DOHH2 (cell line): ENCODE results near the gene NHSL2.

Experiments
- H3F3A ChIP-seq: fragments of 200-600 bp; sonication (generic), shearing (Covaris generic); 2 replicates; pipeline ENCODE4 v1.6.0; 2016; ENCODE audit warnings: antibody characterized with exemption, mild to moderate bottlenecking; ENCODE audit not compliant: control insufficient read depth, insufficient read depth
- H3K27ac ChIP-seq: fragments of 200-600 bp; sonication (generic); 2 replicates; pipeline ENCODE4 v1.5.1; 2014; ENCODE audit warnings: low read depth, mild to moderate bottlenecking, low read length, moderate library complexity
- H3K27me3 ChIP-seq: fragments of 200-600 bp; sonication (generic); 2 replicates; pipeline ENCODE4 v1.6.1; 2014; ENCODE audit warnings: mild to moderate bottlenecking, low read length, mixed read lengths; ENCODE audit not compliant: control insufficient read depth
- H3K36me3 ChIP-seq: fragments of 200-600 bp; sonication (generic); 2 replicates; pipeline ENCODE4 v1.6.1; 2014; ENCODE audit warnings: mild to moderate bottlenecking, low read length, moderate library complexity, mixed read lengths; ENCODE audit not compliant: control insufficient read depth
- H3K4me1 ChIP-seq: fragments of 200-600 bp; sonication (generic); 2 replicates; pipeline ENCODE4 v1.6.1; 2014; ENCODE audit warnings: mild to moderate bottlenecking, low read length, mixed read lengths; ENCODE audit not compliant: control insufficient read depth
- H3K4me2 ChIP-seq: fragments of 200-600 bp; sonication (generic); 2 replicates; pipeline ENCODE4 v1.6.0; 2014; ENCODE audit warnings: mild to moderate bottlenecking, low read length, moderate library complexity
- H3K4me3 ChIP-seq: fragments of 200-600 bp; sonication (generic); 2 replicates; pipeline ENCODE4 v1.5.1; 2014; ENCODE audit warnings: mild to moderate bottlenecking, low read length, mixed read lengths
- H3K79me2 ChIP-seq: fragments of 200-600 bp; sonication (generic); 2 replicates; pipeline ENCODE4 v1.6.1; 2014; ENCODE audit warnings: mild to moderate bottlenecking, low read length, mixed read lengths; ENCODE audit not compliant: control insufficient read depth
- H3K9me2 ChIP-seq: fragments of 200-600 bp; sonication (generic); replicated peaks from 2 replicates; pipeline ENCODE4 v1.6.1; 2014; ENCODE audit warnings: mild to moderate bottlenecking, low read length, mixed read lengths; ENCODE audit not compliant: control insufficient read depth
- H3K9me3 ChIP-seq: fragments of 200-600 bp; sonication (generic); 2 replicates; pipeline ENCODE4 v1.6.1; 2014; ENCODE audit warnings: antibody characterized with exemption, low read length, mixed read lengths; ENCODE audit not compliant: control insufficient read depth, insufficient read depth
- H4K20me1 ChIP-seq: fragments of 200-600 bp; sonication (generic); 2 replicates; pipeline ENCODE4 v1.6.0; 2014; ENCODE audit warnings: low read depth, mild to moderate bottlenecking, antibody characterized with exemption, low read length, moderate library complexity; ENCODE audit not compliant: control insufficient read depth, insufficient read depth
- EZH2phosphoT487 ChIP-seq: fragments of 200-600 bp; sonication (generic); IDR thresholded peaks from 2 replicates; pipeline ENCODE4 v1.6.1; 2017; ENCODE audit warnings: borderline replicate concordance, mild to moderate bottlenecking, antibody characterized with exemption, low read length, moderate library complexity, mixed read lengths
- TF ChIP-seq, protein P1 (sequence below): fragments of 200-600 bp; sonication (generic); IDR thresholded peaks from one replicate; pipeline ENCODE4 v1.5.1; 2014; ENCODE audit warnings: antibody characterized with exemption, mild to moderate bottlenecking, low read depth, low read length; ENCODE audit not compliant: poor library complexity, severe bottlenecking

Gene NHSL2

DNA sequence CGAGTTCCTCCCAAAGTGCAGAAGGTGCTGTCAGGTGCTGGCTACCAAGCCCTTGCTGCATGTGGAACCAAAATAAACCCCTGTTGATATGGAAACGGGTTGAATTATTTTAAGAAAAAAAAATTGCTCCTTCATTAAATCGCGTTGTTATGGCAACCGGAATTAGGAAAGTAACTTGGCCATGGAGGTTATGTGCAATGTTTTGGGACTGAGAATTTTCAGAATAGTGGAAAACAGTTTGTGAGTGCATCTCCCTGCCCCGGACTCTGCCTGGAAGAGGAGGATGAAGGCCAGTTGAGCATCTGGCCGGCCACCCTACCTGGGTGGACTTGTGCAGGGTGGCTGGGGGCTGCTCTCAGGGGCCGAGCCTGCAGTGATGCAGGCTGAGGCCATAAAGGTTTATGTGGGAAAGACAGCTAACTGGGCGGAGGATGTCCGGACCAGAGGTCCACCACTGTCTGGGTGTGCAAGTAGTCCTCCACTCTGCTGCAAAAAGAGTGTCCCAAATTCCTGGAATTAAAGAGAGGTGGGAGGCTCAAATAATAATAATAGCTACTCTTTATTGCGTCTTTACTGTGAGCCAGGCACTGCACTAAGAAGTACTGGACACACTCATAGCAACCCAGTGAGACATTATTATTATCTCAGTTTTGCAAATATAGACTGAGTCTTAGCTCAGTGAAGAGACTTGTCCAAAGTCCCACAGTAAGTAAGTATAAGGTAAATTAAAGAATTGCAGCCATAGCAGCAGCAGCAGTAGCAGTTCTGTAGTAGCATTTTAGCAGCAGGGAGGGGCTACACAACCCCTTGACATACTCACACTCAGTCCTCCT, 200.4 kb downstream of the NHSL2 start:
- Histone ChIP-seq H3K4me1 (no peaks in the 10 kb centered on the region), H4K20me1 (no peaks in the 10 kb centered on the region), H3K9me3 (no peaks in the 10 kb centered on the region), H3K9me2 (no peaks in the 10 kb centered on the region), H3K4me3 (no peak overlapping the region), H3K27me3 (no peaks in the 10 kb centered on the region), H3K27ac (no peak overlapping the region), H3K4me2 (no peak overlapping the region), H3K79me2 (no peaks in the 10 kb centered on the region), H3K36me3 (no peaks in the 10 kb centered on the region), H3F3A (no peaks in the 10 kb centered on the region)
- TF ChIP-seq EZH2phosphoT487 = no peak
- TF ChIP-seq, protein P1, sequence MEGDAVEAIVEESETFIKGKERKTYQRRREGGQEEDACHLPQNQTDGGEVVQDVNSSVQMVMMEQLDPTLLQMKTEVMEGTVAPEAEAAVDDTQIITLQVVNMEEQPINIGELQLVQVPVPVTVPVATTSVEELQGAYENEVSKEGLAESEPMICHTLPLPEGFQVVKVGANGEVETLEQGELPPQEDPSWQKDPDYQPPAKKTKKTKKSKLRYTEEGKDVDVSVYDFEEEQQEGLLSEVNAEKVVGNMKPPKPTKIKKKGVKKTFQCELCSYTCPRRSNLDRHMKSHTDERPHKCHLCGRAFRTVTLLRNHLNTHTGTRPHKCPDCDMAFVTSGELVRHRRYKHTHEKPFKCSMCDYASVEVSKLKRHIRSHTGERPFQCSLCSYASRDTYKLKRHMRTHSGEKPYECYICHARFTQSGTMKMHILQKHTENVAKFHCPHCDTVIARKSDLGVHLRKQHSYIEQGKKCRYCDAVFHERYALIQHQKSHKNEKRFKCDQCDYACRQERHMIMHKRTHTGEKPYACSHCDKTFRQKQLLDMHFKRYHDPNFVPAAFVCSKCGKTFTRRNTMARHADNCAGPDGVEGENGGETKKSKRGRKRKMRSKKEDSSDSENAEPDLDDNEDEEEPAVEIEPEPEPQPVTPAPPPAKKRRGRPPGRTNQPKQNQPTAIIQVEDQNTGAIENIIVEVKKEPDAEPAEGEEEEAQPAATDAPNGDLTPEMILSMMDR = no peak

DNA sequence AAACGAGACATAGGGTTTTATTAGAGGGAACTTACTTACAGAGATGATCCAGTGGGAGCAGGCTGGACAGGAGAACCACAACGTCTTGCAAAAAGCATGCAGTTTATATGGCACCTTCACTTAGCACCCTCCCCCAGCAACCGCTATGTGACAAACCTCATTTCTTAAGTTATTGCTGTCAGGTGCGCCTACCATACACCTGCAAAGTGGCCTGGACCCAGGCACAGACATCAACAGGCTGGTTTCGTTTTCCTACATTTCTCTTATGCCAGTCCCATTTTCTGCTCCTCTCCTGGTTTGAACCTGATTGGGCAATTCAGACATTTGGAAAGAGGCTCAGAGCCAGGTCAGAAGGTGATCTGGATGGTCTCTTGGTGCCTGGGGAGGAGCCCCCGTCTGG, 202.8 kb downstream of the NHSL2 start:
- Histone ChIP-seq H3K27ac (no peak overlapping the region), H3F3A (no peaks in the 10 kb centered on the region), H3K27me3 (no peaks in the 10 kb centered on the region), H3K9me2 (no peaks in the 10 kb centered on the region), H3K4me1 (no peaks in the 10 kb centered on the region), H3K9me3 (no peaks in the 10 kb centered on the region), H3K79me2 (no peaks in the 10 kb centered on the region), H3K36me3 (no peaks in the 10 kb centered on the region), H3K4me3 (no peak overlapping the region), H4K20me1 (no peaks in the 10 kb centered on the region), H3K4me2 (no peak overlapping the region)
- TF ChIP-seq EZH2phosphoT487 = no peak
- TF ChIP-seq, protein P1 = no peak

DNA sequence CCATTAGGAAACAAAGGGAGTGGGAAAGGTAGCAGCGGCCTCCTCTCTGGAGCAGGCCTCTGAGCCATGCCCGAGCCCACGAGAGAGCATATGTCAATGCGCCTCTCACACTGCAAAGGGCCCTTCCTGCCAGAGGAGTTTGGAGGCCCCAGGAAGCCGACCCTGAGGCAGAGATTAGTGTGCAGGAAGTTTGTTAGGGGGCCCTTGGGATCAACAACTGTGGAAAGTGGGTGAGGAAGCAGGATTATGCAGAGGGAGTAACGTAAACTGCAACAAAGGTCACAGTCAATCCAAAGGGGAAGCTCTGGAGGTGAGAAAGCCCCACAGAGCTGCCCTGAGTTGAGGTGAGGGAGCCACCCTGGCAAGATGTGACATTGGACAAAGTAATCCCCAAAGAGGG, 203.7 kb downstream of the NHSL2 start:
- Histone ChIP-seq H3K36me3 (no peaks in the 10 kb centered on the region), H3K4me3 (no peak overlapping the region), H3K79me2 (no peaks in the 10 kb centered on the region)

More for the DNA sequence above, 203.7 kb downstream of the NHSL2 start:
- no peaks in the 10 kb centered on the region for H3F3A ChIP-seq
- H3K9me3 ChIP-seq = no peaks in the 10 kb centered on the region
- H3K27me3 ChIP-seq = no peaks in the 10 kb centered on the region
- H3K27ac ChIP-seq = no peak overlapping the region
- TF ChIP-seq, protein P1 = no peak
- no peak for TF ChIP-seq EZH2phosphoT487
- H3K4me1 ChIP-seq = no peaks in the 10 kb centered on the region
- no peak overlapping the region for H3K4me2 ChIP-seq
- H4K20me1 ChIP-seq = no peaks in the 10 kb centered on the region
- no peaks in the 10 kb centered on the region for H3K9me2 ChIP-seq
